OCI-LY7 (cell line): Measurements from ENCODE around the gene STRADA. TPM values are rescaled to one million over a fixed set of nuclear protein-coding genes. Genes with fewer than 3 reads are reported as not detected.

Source experiments
- BruUV-seq: library from RNA; stranded (reverse); fragments of 400-500 nt; replicated peaks from 2 replicates; lab custom pipeline; 2021; lab: Mats Ljungman, UMichigan
- CTCF ChIA-PET: fragments of 300-600 bp; sonication (Branson Sonifier 250); formaldehyde crosslinking; loops from one replicate; lab custom pipeline; 2022; ENCODE audit warnings: antibody characterized with exemption; ENCODE audit not compliant: unreplicated experiment; lab: Charles Lee
- POLR2A ChIA-PET: fragments of 300-600 bp; sonication (Branson Sonifier 250); formaldehyde crosslinking; loops from one replicate; lab custom pipeline; 2022; ENCODE audit warnings: antibody characterized with exemption; lab: Charles Lee
- DNase-seq: peaks from one replicate; pipeline ENCODE4 v3.0.0-alpha.2; 2015; ENCODE audit warnings: low spot score
- H2AFZ ChIP-seq: fragments of 200-600 bp; sonication (generic), shearing (Covaris generic); 2 replicates; pipeline ENCODE4 v1.6.1; 2014; ENCODE audit warnings: mild to moderate bottlenecking, antibody characterized with exemption, low read length, moderate library complexity
- H3K27ac ChIP-seq: fragments of 200-600 bp; sonication (generic); 2 replicates; pipeline ENCODE4 v1.5.1; 2014; ENCODE audit warnings: mixed run types, low read depth, mild to moderate bottlenecking, moderate library complexity, low read length, inconsistent platforms; ENCODE audit not compliant: poor library complexity, severe bottlenecking
- H3K36me3 ChIP-seq: fragments of 200-600 bp; sonication (generic); 2 replicates; pipeline ENCODE4 v1.6.1; 2014; ENCODE audit warnings: mild to moderate bottlenecking, antibody characterized with exemption, low read length, moderate library complexity, mixed read lengths; ENCODE audit not compliant: insufficient read depth
- H3K4me1 ChIP-seq: fragments of 200-600 bp; sonication (generic); 2 replicates; pipeline ENCODE4 v1.5.1; 2014; ENCODE audit warnings: mild to moderate bottlenecking, low read length; ENCODE audit not compliant: insufficient read depth, poor library complexity, severe bottlenecking
- H3K4me2 ChIP-seq: fragments of 200-600 bp; sonication (generic); 2 replicates; pipeline ENCODE4 v1.6.1; 2014; ENCODE audit warnings: mild to moderate bottlenecking, low read length
- H3K4me3 ChIP-seq: fragments of 200-600 bp; sonication (generic); 2 replicates; pipeline ENCODE4 v1.5.1; 2014; ENCODE audit warnings: mild to moderate bottlenecking, low read depth, low read length; ENCODE audit not compliant: poor library complexity, severe bottlenecking
- H3K79me2 ChIP-seq: fragments of 200-600 bp; sonication (generic); 2 replicates; pipeline ENCODE4 v1.6.1; 2016; ENCODE audit warnings: low read depth, mild to moderate bottlenecking, low read length, moderate library complexity, mixed read lengths; ENCODE audit not compliant: insufficient read depth
- H3K9me2 ChIP-seq: fragments of 200-600 bp; sonication (generic); 2 replicates; pipeline ENCODE4 v1.6.1; 2016; ENCODE audit warnings: mild to moderate bottlenecking, low read length, mixed read lengths; ENCODE audit not compliant: insufficient read depth
- H3K9me3 ChIP-seq: fragments of 200-600 bp; sonication (generic); 2 replicates; pipeline ENCODE4 v1.6.1; 2014; ENCODE audit warnings: mild to moderate bottlenecking, mixed run types, low read length, mixed read lengths
- H4K20me1 ChIP-seq: fragments of 200-600 bp; sonication (generic); 2 replicates; pipeline ENCODE4 v1.6.1; 2014; ENCODE audit warnings: mild to moderate bottlenecking, antibody characterized with exemption, low read length, moderate library complexity, mixed read lengths; ENCODE audit not compliant: insufficient read depth
- EZH2phosphoT487 ChIP-seq: fragments of 200-600 bp; sonication (generic); IDR thresholded peaks from 2 replicates; pipeline ENCODE4 v1.6.1; 2018; ENCODE audit warnings: low read depth, borderline replicate concordance, mild to moderate bottlenecking, mixed run types, antibody characterized with exemption, low read length, moderate library complexity, mixed read lengths
- intact Hi-C: fragments of 100-400 bp; cut with micrococcal nuclease; formaldehyde crosslinking; loops from one replicate; pipeline ENCODE4 v1.10.0; 2022; ENCODE audit not compliant: unreplicated experiment
- total RNA-seq, 2 experiments: library from RNA; depleted of rRNA in 1 of 2; stranded (reverse); fragments of >200 nt in 1 of 2; shearing (Covaris generic) in 1 of 2; gene quantifications; 2 replicates each; pipeline ENCODE4 v1.2.3, GENCODE V29; 2014 to 2022
- TF ChIP-seq, protein P1 (sequence below): fragments of 200-600 bp; sonication (generic); conservative IDR thresholded peaks from 2 replicates; pipeline ENCODE4 v1.5.1; 2014; ENCODE audit warnings: mild to moderate bottlenecking, antibody characterized with exemption, low read length, moderate library complexity, mixed read lengths

Gene STRADA
- total RNA-seq, 2 experiments from 2014 or later: 31.9 to 68.0 TPM

DNA sequence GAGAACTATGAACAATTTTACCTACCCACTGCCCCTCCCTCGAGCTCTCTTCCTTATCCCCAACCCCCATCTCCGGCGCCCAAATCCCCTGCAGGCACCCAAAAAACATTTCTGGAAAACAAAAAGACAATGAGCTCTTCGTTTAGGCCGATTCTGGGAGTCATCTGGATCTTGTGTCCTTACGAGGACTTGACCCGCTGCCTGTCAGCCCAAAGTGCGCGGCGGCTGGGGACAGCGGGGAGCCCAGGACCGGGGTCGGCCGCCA, 524 bp downstream of the STRADA start:
- BruUV-seq: no TSS peak
- CTCF ChIA-PET: no interaction called here

DNA sequence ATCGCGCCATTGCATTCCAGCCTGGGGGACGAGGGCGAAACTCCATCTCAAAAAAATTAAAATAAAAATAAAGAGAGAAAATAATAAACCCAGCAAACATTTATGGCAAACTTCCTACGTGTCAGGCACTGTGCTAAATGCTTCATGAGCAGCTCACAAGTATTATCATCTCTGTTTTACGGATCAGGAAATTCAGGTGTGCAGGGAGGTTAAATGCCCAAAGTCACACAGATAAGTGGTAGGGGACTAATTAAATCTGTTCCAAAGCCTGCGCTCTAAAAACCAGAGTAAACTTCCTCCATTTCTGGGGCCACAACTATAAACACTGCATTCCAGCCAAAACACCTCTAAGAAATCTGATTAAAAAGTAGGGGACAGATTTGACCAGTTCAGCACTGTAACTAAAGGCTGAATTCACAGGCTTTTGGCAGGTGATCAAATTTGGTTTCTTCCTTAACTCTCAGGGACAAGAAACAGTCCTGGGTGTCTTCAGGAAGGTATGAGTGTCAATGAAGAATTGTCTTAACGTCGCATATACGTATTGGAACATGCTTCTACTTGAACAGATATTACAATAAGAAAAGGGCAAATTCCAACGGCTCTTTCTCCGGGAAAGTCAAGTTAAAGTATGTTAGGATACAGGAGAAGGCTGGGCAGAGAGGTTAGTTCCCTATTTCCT, 996 bp downstream of the STRADA start:
- Histone ChIP-seq H3K9me2 (no peaks in the 10 kb centered on the region), H3K79me2 (peaks cover 28% of the 10 kb centered on the region), H3K27ac (peak overlapping the region; percentile 98), H3K4me3 (peak overlapping the region; percentile 98), H4K20me1 (0 out of 2 replicates have a peak, but pooled peaks cover under 1% of the 10 kb centered on the region), H3K4me2 (peak overlapping the region; percentile 98), H3K36me3 (peaks cover 19% of the 10 kb centered on the region; the same call in 1 of the 2 replicates), H3K4me1 (peaks cover 52% of the 10 kb centered on the region), H2AFZ (peak overlapping the region; percentile 70; the same call in 1 of the 2 replicates), H3K9me3 (no peaks in the 10 kb centered on the region)
- CTCF ChIA-PET: no interaction called here
- BruUV-seq: TSS peak; percentile 67
- POLR2A ChIA-PET: interaction anchor here (0.7 to 1.7 kb wide), 4 partner anchors 11 to 40 kb away, joined by 3 to 8 read pairs (median 4); no protein-coding TSS in a partner anchor
- DNase-seq: peak; percentile 31
- TF ChIP-seq EZH2phosphoT487: no peak
- TF ChIP-seq, protein P1, sequence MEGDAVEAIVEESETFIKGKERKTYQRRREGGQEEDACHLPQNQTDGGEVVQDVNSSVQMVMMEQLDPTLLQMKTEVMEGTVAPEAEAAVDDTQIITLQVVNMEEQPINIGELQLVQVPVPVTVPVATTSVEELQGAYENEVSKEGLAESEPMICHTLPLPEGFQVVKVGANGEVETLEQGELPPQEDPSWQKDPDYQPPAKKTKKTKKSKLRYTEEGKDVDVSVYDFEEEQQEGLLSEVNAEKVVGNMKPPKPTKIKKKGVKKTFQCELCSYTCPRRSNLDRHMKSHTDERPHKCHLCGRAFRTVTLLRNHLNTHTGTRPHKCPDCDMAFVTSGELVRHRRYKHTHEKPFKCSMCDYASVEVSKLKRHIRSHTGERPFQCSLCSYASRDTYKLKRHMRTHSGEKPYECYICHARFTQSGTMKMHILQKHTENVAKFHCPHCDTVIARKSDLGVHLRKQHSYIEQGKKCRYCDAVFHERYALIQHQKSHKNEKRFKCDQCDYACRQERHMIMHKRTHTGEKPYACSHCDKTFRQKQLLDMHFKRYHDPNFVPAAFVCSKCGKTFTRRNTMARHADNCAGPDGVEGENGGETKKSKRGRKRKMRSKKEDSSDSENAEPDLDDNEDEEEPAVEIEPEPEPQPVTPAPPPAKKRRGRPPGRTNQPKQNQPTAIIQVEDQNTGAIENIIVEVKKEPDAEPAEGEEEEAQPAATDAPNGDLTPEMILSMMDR: no peak
- intact Hi-C loops: loop anchor here (1.0 to 10.0 kb wide), 7 partner anchors 33 to 404 kb away; partner anchors contain the start of genes CCDC47, FTSJ3, MAP3K3 and PSMC5

More for the DNA sequence above, 524 bp downstream of the STRADA start:
- DNase-seq: no peak
- peaks cover 23% of the 10 kb centered on the region for H3K36me3 ChIP-seq
- H3K79me2 ChIP-seq: peaks cover 28% of the 10 kb centered on the region
- 0 out of 2 replicates have a peak, but pooled peaks cover 5% of the 10 kb centered on the region for H4K20me1 ChIP-seq
- H3K4me2 ChIP-seq: peak overlapping the region; percentile 98
- peak overlapping the region; percentile 98 for H3K4me3 ChIP-seq
- H3K27ac ChIP-seq: peak overlapping the region; percentile 98
- peak overlapping the region; percentile 70 for H2AFZ ChIP-seq
- intact Hi-C loops: loop anchor here (1.0 to 10.0 kb wide), 7 partner anchors 32 to 404 kb away; partner anchors contain the start of genes CCDC47, FTSJ3, MAP3K3 and PSMC5
- POLR2A ChIA-PET: interaction anchor here (0.7 to 1.7 kb wide), 3 partner anchors 10 to 35 kb away, joined by 3 to 8 read pairs (median 5); no protein-coding TSS in a partner anchor
- TF ChIP-seq, protein P1: no peak
- no peak for TF ChIP-seq EZH2phosphoT487
- H3K9me2 ChIP-seq: no peaks in the 10 kb centered on the region
- H3K4me1 ChIP-seq: peaks cover 57% of the 10 kb centered on the region
- no peaks in the 10 kb centered on the region for H3K9me3 ChIP-seq

DNA sequence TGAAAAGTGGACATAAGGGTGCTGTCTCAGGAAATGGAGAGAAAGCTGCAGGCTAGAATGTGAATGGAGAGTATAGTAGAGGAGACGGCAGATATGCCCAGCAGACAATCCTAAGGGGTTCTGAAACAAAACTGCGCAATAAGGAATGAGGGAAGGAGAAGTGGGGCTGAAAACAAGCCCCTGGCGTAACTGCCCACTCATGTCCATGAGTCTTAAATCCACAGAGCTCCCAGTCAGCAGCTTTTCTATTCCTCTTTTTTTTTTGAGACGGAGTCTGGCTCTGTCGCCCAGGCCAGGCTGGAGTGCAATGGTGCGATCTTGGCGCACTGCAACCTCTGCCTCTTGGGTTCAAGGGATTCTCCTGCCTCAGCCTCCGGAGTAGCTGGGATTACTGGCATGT, 5.9 kb downstream of the STRADA start:
- no peak overlapping the region for H2AFZ ChIP-seq
- no peak overlapping the region for H3K4me2 ChIP-seq
- ChIA-PET CTCF (no interaction called here), POLR2A (interaction anchor here (0.7 to 1.1 kb wide), 2 partner anchors 17 to 38 kb away, joined by 3 to 5 read pairs; partner anchors contain the start of genes CCDC47 and DDX42)
- H3K27ac ChIP-seq: no peak overlapping the region
- no peak for DNase-seq
- H3K36me3 ChIP-seq: peaks cover 17% of the 10 kb centered on the region; the same call in 1 of the 2 replicates
- no peaks in the 10 kb centered on the region for H3K9me3 ChIP-seq
- H3K4me3 ChIP-seq: no peak overlapping the region
- H3K4me1 ChIP-seq: peaks cover 14% of the 10 kb centered on the region
- no TSS peak for BruUV-seq
- no peaks in the 10 kb centered on the region for H3K9me2 ChIP-seq
- TF ChIP-seq, protein P1: no peak
- TF ChIP-seq EZH2phosphoT487: no peak
- no peaks in the 10 kb centered on the region; the same call in 1 of the 2 replicates for H4K20me1 ChIP-seq
- peaks cover 22% of the 10 kb centered on the region for H3K79me2 ChIP-seq
- intact Hi-C loops: no loop called here
